ENCODE results near the gene C11orf42.

The C11orf42 gene

DNA sequence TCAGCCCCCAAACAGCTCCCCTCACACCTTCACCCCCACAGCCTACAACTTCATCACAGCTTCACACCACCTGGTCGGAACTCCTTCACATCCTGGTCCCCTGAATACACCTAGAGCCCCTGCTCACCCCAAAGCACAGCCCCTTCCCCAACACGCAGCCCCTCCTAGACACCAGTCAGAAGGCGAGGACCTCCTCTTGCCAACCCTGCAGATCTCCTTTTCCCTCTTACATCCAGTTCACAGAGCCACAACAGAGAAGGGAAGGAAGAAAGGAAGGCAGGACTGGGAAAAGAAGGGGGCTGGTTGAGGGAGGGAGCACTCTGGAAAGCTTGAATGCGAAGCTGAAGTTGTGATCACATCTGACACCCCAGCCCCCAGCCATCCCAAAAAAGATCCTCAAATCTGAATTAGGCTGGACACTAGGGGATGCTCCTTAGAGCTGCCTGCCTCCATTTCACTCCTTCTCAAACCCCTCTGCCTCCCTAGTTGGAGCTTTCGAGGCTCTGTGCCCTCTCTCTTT is 54.9 kb downstream of the C11orf42 start:
- no peak for DNase-seq

Data from midbrain (tissue), 1 donor.